H1 (cell line): ENCODE data around the gene SLC39A11. TPM values are rescaled to one million over a fixed set of nuclear protein-coding genes. Genes with fewer than 3 reads are reported as not detected.

Source experiments
- CTCF ChIA-PET: fragments of 300-600 bp; sonication (Branson Sonifier 250); formaldehyde crosslinking; loops from one replicate; lab custom pipeline; 2021; ENCODE audit not compliant: partially characterized antibody; lab: Charles Lee
- POLR2A ChIA-PET: fragments of 300-600 bp; sonication (Branson Sonifier 250); formaldehyde crosslinking; loops from one replicate; lab custom pipeline; 2021; ENCODE audit warnings: inconsistent platforms; ENCODE audit not compliant: partially characterized antibody; lab: Charles Lee
- DNase-seq, 2 experiments: peaks; one replicate each; pipeline versions ENCODE4 v3.0.0 to v3.0.0-alpha.2; 2010 to 2022; ENCODE audit warnings: low spot score in 2 of 2, low read depth in 1 of 2, mixed read lengths in 1 of 2
- FAIRE-seq: peaks from 2 replicates; lab custom pipeline; 2011; peaks lifted over from hg19 to GRCh38; lab: Jason Lieb, UNC
- H2AFZ ChIP-seq: 2 replicates; pipeline ENCODE4 v1.8.1; 2012; ENCODE audit warnings: low read length, inconsistent platforms
- H2AK5ac ChIP-seq: 2 replicates; pipeline ENCODE4 v1.6.1; 2013; ENCODE audit warnings: low read depth, low read length
- H2BK120ac ChIP-seq: replicated peaks from 2 replicates; pipeline ENCODE3; 2013; ENCODE audit warnings: low read depth, low read length, inconsistent platforms
- H2BK12ac ChIP-seq: 2 replicates; pipeline ENCODE4 v1.6.1; 2013; ENCODE audit warnings: low read depth, low read length
- H2BK15ac ChIP-seq: 2 replicates; pipeline ENCODE4 v1.6.1; 2013; ENCODE audit warnings: low read length
- H2BK20ac ChIP-seq: 2 replicates; pipeline ENCODE4 v1.6.1; 2013; ENCODE audit warnings: low read length
- H2BK5ac ChIP-seq: 2 replicates; pipeline ENCODE4 v1.6.1; 2013; ENCODE audit warnings: low read depth, low read length
- H3K14ac ChIP-seq: 2 replicates; pipeline ENCODE4 v1.6.1; 2013; ENCODE audit warnings: inconsistent platforms; ENCODE audit not compliant: insufficient read length
- H3K18ac ChIP-seq: 2 replicates; pipeline ENCODE4 v1.6.1; 2013; ENCODE audit warnings: low read length; ENCODE audit errors: extremely low read depth
- H3K23ac ChIP-seq: 2 replicates; pipeline ENCODE4 v1.6.1; 2013; ENCODE audit warnings: inconsistent platforms; ENCODE audit not compliant: insufficient read length
- H3K23me2 ChIP-seq: 2 replicates; pipeline ENCODE4 v1.6.1; 2013; ENCODE audit warnings: low read depth, low read length
- H3K27ac ChIP-seq: 2 replicates; pipeline ENCODE4 v1.6.1; 2011; ENCODE audit warnings: low read depth, low read length, inconsistent platforms
- H3K27me3 ChIP-seq, 4 experiments: replicated peaks in 1 of 4; 1 replicate in 1 of 4; 2 replicates in 3 of 4; pipeline versions ENCODE4 v1.6.1 to v1.8.1; 2011 to 2013; ENCODE audit warnings: low read length in 3 of 4, mild to moderate bottlenecking in 3 of 4, inconsistent platforms in 2 of 4, mixed read lengths in 2 of 4, moderate library complexity in 1 of 4; ENCODE audit not compliant: control insufficient read depth in 3 of 4, insufficient read depth in 3 of 4; ENCODE audit errors: extremely low read depth in 1 of 4
- H3K36me3 ChIP-seq, 4 experiments: 2 replicates each; pipeline versions ENCODE4 v1.6.1 to v1.8.1; 2011 to 2013; ENCODE audit warnings: mild to moderate bottlenecking in 4 of 4, low read length in 3 of 4, moderate library complexity in 2 of 4, control low read depth in 1 of 4, inconsistent platforms in 1 of 4; ENCODE audit not compliant: insufficient read depth in 4 of 4, control insufficient read depth in 2 of 4
- H3K4ac ChIP-seq: replicated peaks from 2 replicates; pipeline ENCODE3; 2013; ENCODE audit warnings: low read length, low read depth, mixed read lengths, inconsistent platforms; ENCODE audit not compliant: insufficient read length
- H3K4me1 ChIP-seq, 4 experiments: replicated peaks in 1 of 4; 1 replicate in 1 of 4; 2 replicates in 3 of 4; pipeline versions ENCODE4 v1.6.1 to v1.8.1; 2011 to 2013; ENCODE audit warnings: low read length in 3 of 4, inconsistent platforms in 2 of 4, mixed read lengths in 1 of 4; ENCODE audit not compliant: insufficient read depth in 4 of 4, control insufficient read depth in 3 of 4
- H3K4me2 ChIP-seq, 2 experiments: 2 replicates each; pipeline versions ENCODE4 v1.6.1 to v1.8.1; 2011 to 2013; ENCODE audit warnings: low read depth in 2 of 2, low read length in 2 of 2, control low read depth in 1 of 2, inconsistent platforms in 1 of 2, mild to moderate bottlenecking in 1 of 2; ENCODE audit not compliant: insufficient read depth in 1 of 2
- H3K4me3 ChIP-seq, 4 experiments: fragments of 200-600, 300-600 bp in 1 of 4; sonication (generic), shearing (Covaris generic), sonication (Bioruptor Twin) in 1 of 4; 2 replicates each; pipeline versions ENCODE4 v1.5.1 to v1.8.1; 2011 to 2016; ENCODE audit warnings: low read length in 4 of 4, low read depth in 3 of 4, control low read depth in 2 of 4, inconsistent platforms in 2 of 4, mild to moderate bottlenecking in 2 of 4, mixed read lengths in 1 of 4, moderate library complexity in 1 of 4; ENCODE audit not compliant: insufficient read depth in 2 of 4; ENCODE audit errors: extremely low read depth in 1 of 4
- H3K56ac ChIP-seq: replicated peaks from 2 replicates; pipeline ENCODE3; 2013; ENCODE audit warnings: low read depth, mild to moderate bottlenecking, mixed read lengths, low read length, inconsistent platforms; ENCODE audit not compliant: insufficient read length
- H3K79me1 ChIP-seq: 2 replicates; pipeline ENCODE4 v1.6.1; 2013; ENCODE audit warnings: low read depth, low read length, control low read depth
- H3K79me2 ChIP-seq, 2 experiments: 2 replicates each; pipeline versions ENCODE4 v1.6.1 to v1.8.1; 2012 to 2013; ENCODE audit warnings: low read length in 2 of 2, mild to moderate bottlenecking in 2 of 2, inconsistent platforms in 1 of 2; ENCODE audit not compliant: insufficient read depth in 2 of 2, control insufficient read depth in 1 of 2
- H3K9ac ChIP-seq, 4 experiments: replicated peaks in 1 of 4; 1 replicate in 1 of 4; 2 replicates in 3 of 4; pipeline versions ENCODE4 v1.6.1 to v1.8.1; 2011 to 2013; ENCODE audit warnings: low read depth in 3 of 4, low read length in 3 of 4, control low read depth in 2 of 4, mild to moderate bottlenecking in 2 of 4, moderate library complexity in 2 of 4, inconsistent platforms in 1 of 4; ENCODE audit errors: extremely low read depth in 1 of 4
- H3K9me3 ChIP-seq, 2 experiments: 2 replicates each; pipeline versions ENCODE4 v1.6.1 to v1.8.1; 2012 to 2013; ENCODE audit warnings: mild to moderate bottlenecking in 2 of 2, moderate library complexity in 2 of 2, control low read depth in 1 of 2, inconsistent platforms in 1 of 2, low read depth in 1 of 2, low read length in 1 of 2, mixed read lengths in 1 of 2; ENCODE audit not compliant: insufficient read depth in 2 of 2
- H4K20me1 ChIP-seq, 2 experiments: replicated peaks in 1 of 2; 2 replicates each; pipeline versions ENCODE3 to v1.8.1; 2011 to 2013; ENCODE audit warnings: inconsistent platforms in 2 of 2, low read length in 2 of 2, mild to moderate bottlenecking in 1 of 2; ENCODE audit not compliant: insufficient read depth in 2 of 2, control insufficient read depth in 1 of 2
- H4K5ac ChIP-seq: 2 replicates; pipeline ENCODE4 v1.6.1; 2013; ENCODE audit warnings: low read length, low read depth, mixed read lengths, inconsistent platforms; ENCODE audit not compliant: insufficient read length
- H4K8ac ChIP-seq: 2 replicates; pipeline ENCODE4 v1.8.0; 2013; ENCODE audit warnings: mild to moderate bottlenecking, moderate library complexity, low read length, inconsistent platforms; ENCODE audit not compliant: insufficient read depth; ENCODE audit errors: extremely low read depth
- H4K91ac ChIP-seq: replicated peaks from 2 replicates; pipeline ENCODE3; 2013; ENCODE audit warnings: low read length, mixed read lengths, inconsistent platforms; ENCODE audit not compliant: insufficient read length
- RBBP5 ChIP-seq: IDR thresholded peaks from 2 replicates; pipeline ENCODE4 v1.7.1; 2012; ENCODE audit warnings: low read depth, mild to moderate bottlenecking, inconsistent platforms, low read length, moderate library complexity, borderline replicate concordance
- SIN3A ChIP-seq, 2 experiments: IDR thresholded peaks in 1 of 2; conservative IDR thresholded peaks in 1 of 2; 2 replicates each; pipeline ENCODE4 v1.6.1; 2011 to 2012; ENCODE audit warnings: low read length in 2 of 2, improper control_type of control experiment in 1 of 2, low read depth in 1 of 2, mild to moderate bottlenecking in 1 of 2
- TCF12 ChIP-seq: IDR thresholded peaks from 2 replicates; pipeline ENCODE4 v1.6.1; 2011; ENCODE audit warnings: low read depth, mild to moderate bottlenecking, low read length
- WGBS, 2 experiments: shearing (Covaris generic) in 1 of 2; methylation state at CpG; one replicate each; pipeline versions ENCODE4 v1.1.6 to v1.1.7; 2013 to 2015; ENCODE audit warnings: low lambda C conversion rate in 2 of 2, mixed read lengths in 2 of 2, inconsistent platforms in 1 of 2, low coverage in 1 of 2, missing lambda C conversion rate in 1 of 2; ENCODE audit not compliant: insufficient replicate concordance in 2 of 2, insufficient coverage in 1 of 2, insufficient read length in 1 of 2; ENCODE audit errors: extremely low coverage in 1 of 2, missing lambda C conversion rate in 1 of 2; 5-methylcytosine and 5-hydroxymethylcytosine counted together
- polyA plus RNA-seq, 7 experiments: library from polyadenylated mRNA; depleted of rRNA in 3 of 7; stranded (reverse) in 5 of 7; unstranded in 2 of 7; fragments of >200 nt in 5 of 7; fragments of 200-250 nt in 2 of 7; gene quantifications; 1 replicate in 5 of 7; 2 replicates in 1 of 7; 4 replicates in 1 of 7; pipeline versions ENCODE4 v1.2.1 to v1.2.3, GENCODE V29; 2011 to 2013; ENCODE audit warnings: missing spikeins in 2 of 7, mixed read lengths in 2 of 7
- total RNA-seq: library from RNA; stranded (reverse); fragmentation: NEBNext Ultra II Directional; extraction: Animal tissue kit (Norgen Biotek cat#: 25700); gene quantifications from 2 replicates; pipeline ENCODE4 v1.2.1, GENCODE V29; 2021

SLC39A11 gene
- total and polyA plus RNA-seq, 2 of the 8 experiments (the other 6 are each of a cell fraction or from before 2014, with no cell fraction given) = 12.2 to 19.6 TPM

DNA sequence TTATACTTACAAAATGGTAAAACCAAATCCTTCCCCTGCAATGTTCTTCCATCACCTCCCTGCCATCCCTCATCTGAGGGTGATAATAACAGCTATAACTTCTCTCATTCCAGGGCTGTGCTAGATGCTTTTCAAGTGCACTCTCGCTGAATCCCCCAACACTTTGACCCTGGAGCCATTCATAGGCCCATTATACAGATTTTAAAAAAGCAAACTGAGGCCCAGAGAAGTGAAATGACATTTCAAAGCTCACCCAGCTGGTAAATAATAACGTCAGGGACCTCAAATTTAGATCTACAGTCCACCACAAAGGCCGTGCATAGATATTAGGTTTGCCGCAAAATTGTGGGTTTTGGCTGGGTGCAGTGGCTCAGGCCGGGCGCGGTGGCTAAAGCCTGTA, 378.8 kb downstream of the SLC39A11 start:
- Histone ChIP-seq H3K14ac (no peak overlapping the region), H3K9ac (no peak overlapping the region), H3K79me2 (no peaks in the 10 kb centered on the region), H2BK120ac (no peak overlapping the region), H3K4me2 (no peak overlapping the region), H2BK5ac (no peak overlapping the region), H3K4me1 (no peaks in the 10 kb centered on the region; a peak in 1 of 7 replicates), H2AK5ac (no peak overlapping the region), H3K36me3 (no peaks in the 10 kb centered on the region), H2BK20ac (no peak overlapping the region), H3K4me3 (no peak overlapping the region), H3K18ac (no peak overlapping the region), H3K27me3 (no peaks in the 10 kb centered on the region), H2AFZ (no peak overlapping the region), H3K9me3 (peaks cover 0 to 4% of the 10 kb centered on the region in 2 experiments; a peak in 1 of 4 replicates), H2BK12ac (no peak overlapping the region), H3K23ac (no peak overlapping the region), H4K91ac (no peak overlapping the region), H3K79me1 (no peaks in the 10 kb centered on the region), H4K5ac (no peak overlapping the region), H3K27ac (no peak overlapping the region), H3K4ac (no peak overlapping the region), H3K56ac (no peak overlapping the region), H2BK15ac (no peak overlapping the region), H4K20me1 (no peaks in the 10 kb centered on the region), H4K8ac (no peak overlapping the region), H3K23me2 (no peaks in the 10 kb centered on the region)
- DNase-seq = no peak
- FAIRE-seq = no peak
- 84% methylated on average over 7 of the region's 7 CpGs; no CpG with 5 or more reads in 1 of the 2 experiments for WGBS, 2 experiments
- ChIA-PET CTCF (interaction anchor here (0.9 to 3.3 kb wide), 6 partner anchors 12 to 471 kb away, joined by 3 to 23 read pairs (median 7); no protein-coding TSS in a partner anchor), POLR2A (no interaction called here)
- TF ChIP-seq SIN3A (conservative IDR thresholded peaks at IDR 0.05 in 1 of 2, IDR thresholded peaks at IDR 0.05 in 1 of 2; ENCODE audit: low read depth in 1 of 2, low read length in 2 of 2) (no peak), TCF12 (no peak), RBBP5 (no peak)
